Breast epithelium (tissue), 4 donors: Measurements from ENCODE around the gene NPSR1. TPM values are rescaled to one million over a fixed set of nuclear protein-coding genes. Genes with fewer than 3 reads are reported as not detected.
A peak's percentile ranks its signal among the peaks of the same experiment; 100 is the strongest.

Experiments
- DNase-seq, 2 donors: peaks; one replicate each; pipeline ENCODE4 v3.0.0-alpha.2; 2019; ENCODE audit warnings: low spot score in 2 of 2
- H3K27ac ChIP-seq, 2 donors: fragments of 200-600 bp; sonication (generic) in 1 of 2; one replicate each; pipeline ENCODE4 v1.5.1; 2016 to 2019; ENCODE audit warnings: mild to moderate bottlenecking in 1 of 2
- H3K27me3 ChIP-seq, 2 donors: fragments of 200-600 bp; sonication (generic) in 1 of 2; one replicate each; pipeline versions ENCODE4 v1.5.1 to v1.6.0; 2017 to 2019; ENCODE audit warnings: control low read depth in 1 of 2, mild to moderate bottlenecking in 1 of 2
- H3K36me3 ChIP-seq: fragments of 200-600 bp; one replicate; pipeline ENCODE4 v1.5.1; 2019
- H3K4me1 ChIP-seq, 2 donors: fragments of 200-600 bp; sonication (generic); one replicate each; pipeline ENCODE4 v1.5.1; 2016 to 2019; ENCODE audit warnings: control low read depth in 1 of 2
- H3K4me3 ChIP-seq, 3 donors: fragments of 200-600 bp; sonication (generic); 1 replicate in 2 of 3; 2 replicates in 1 of 3; pipeline ENCODE4 v1.5.1; 2016 to 2019; ENCODE audit warnings: mild to moderate bottlenecking in 3 of 3, moderate library complexity in 2 of 3
- H3K9me3 ChIP-seq, 2 donors: fragments of 200-600 bp; sonication (generic) in 1 of 2; one replicate each; pipeline ENCODE4 v1.5.1; 2016 to 2019; ENCODE audit warnings: control low read depth in 1 of 2
- POLR2A ChIP-seq: fragments of 450-650 bp; IDR thresholded peaks from one replicate; pipeline ENCODE4 v1.6.1; 2016; ENCODE audit warnings: antibody characterized with exemption, mild to moderate bottlenecking, moderate library complexity
- POLR2AphosphoS5 ChIP-seq, 3 donors: sonication (generic); formaldehyde crosslinking; IDR thresholded peaks; one replicate each; pipeline ENCODE4 v1.6.1; 2017; ENCODE audit warnings: antibody characterized with exemption in 3 of 3
- intact Hi-C: fragments of 100-400 bp; cut with DNase I; formaldehyde crosslinking; loops from one replicate; pipeline ENCODE4 v1.15.1; 2023; ENCODE audit warnings: low total_unique reads
- total RNA-seq, 3 donors: library from RNA; depleted of rRNA; stranded (reverse); fragments of >200 nt; gene quantifications; one replicate each; pipeline ENCODE4 v1.1.0, GENCODE V29; 2016
- TF ChIP-seq, protein P1 (sequence below), 3 donors: fragments of 450-650 bp; IDR thresholded peaks; one replicate each; pipeline ENCODE4 v1.5.1; 2016 to 2017; ENCODE audit warnings: antibody characterized with exemption in 3 of 3, mild to moderate bottlenecking in 3 of 3, moderate library complexity in 3 of 3

Gene NPSR1
- total RNA-seq, 3 donors from 2014 or later, result not detected

DNA sequence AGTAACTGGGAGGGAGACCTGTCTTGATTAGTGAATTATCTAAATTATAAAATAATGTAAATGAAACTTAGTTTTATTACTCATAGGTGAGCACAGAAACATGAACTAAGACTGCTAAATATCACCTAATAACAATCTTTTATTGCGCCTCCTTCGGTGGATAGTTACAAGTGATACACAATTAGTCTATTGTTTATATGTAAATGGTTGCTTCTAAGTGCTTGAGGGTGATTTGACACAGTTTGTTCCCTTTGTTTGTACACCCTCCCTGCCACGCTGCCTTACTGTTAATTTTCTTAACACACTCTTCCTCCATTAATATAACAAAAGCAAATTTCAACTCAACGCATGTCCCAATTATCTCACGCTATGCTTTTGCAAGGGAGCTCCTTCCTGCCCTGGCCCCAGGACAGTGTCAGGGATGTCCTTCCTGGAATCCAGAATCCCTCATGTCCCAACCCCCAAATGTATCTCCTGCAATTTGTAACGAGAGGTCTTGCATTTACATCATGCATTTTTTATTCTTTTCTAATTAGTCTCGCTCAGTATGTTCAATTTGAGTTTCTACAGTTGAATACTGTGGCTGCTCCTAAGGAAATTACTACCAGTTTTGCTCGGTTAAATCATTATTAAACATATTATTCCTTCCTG lies 4.2 kb downstream of the NPSR1 start:
- Histone ChIP-seq H3K27me3 (no peaks in the 10 kb centered on the region), H3K4me3 (no peak overlapping the region), H3K27ac (no peak overlapping the region), H3K9me3 (no peaks in the 10 kb centered on the region), H3K36me3 (no peaks in the 10 kb centered on the region), H3K4me1 (no peaks in the 10 kb centered on the region)
- TF ChIP-seq POLR2AphosphoS5 (IDR thresholded peaks at IDR 0.05) (no peak), POLR2A (no peak)
- TF ChIP-seq, protein P1, sequence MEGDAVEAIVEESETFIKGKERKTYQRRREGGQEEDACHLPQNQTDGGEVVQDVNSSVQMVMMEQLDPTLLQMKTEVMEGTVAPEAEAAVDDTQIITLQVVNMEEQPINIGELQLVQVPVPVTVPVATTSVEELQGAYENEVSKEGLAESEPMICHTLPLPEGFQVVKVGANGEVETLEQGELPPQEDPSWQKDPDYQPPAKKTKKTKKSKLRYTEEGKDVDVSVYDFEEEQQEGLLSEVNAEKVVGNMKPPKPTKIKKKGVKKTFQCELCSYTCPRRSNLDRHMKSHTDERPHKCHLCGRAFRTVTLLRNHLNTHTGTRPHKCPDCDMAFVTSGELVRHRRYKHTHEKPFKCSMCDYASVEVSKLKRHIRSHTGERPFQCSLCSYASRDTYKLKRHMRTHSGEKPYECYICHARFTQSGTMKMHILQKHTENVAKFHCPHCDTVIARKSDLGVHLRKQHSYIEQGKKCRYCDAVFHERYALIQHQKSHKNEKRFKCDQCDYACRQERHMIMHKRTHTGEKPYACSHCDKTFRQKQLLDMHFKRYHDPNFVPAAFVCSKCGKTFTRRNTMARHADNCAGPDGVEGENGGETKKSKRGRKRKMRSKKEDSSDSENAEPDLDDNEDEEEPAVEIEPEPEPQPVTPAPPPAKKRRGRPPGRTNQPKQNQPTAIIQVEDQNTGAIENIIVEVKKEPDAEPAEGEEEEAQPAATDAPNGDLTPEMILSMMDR (IDR thresholded peaks at IDR 0.05), result no peak
- intact Hi-C loops, result no loop called here
- no peak for DNase-seq

DNA sequence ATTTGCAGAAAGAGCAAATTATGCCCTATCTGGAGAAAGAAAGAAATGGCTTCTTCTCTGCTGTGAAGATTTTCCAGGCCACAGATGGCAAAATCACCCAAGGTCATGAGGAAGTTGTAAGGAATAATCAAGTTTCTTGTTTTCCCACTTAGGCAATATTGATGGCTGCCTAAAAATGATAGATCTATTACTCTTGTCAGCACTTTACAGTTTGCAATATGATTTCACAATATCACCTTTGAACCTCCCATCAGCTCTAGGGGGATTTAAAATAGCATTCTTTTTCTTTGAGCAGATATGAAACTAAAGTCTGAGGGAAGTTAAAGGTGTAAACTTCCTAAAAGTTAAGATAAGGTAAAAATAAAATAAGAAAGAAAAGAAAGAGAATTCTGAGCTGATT lies 6.7 kb downstream of the NPSR1 start:
- no peak overlapping the region for H3K27ac ChIP-seq
- H3K27me3 ChIP-seq, result no peaks in the 10 kb centered on the region
- no peaks in the 10 kb centered on the region for H3K9me3 ChIP-seq
- H3K36me3 ChIP-seq, result no peaks in the 10 kb centered on the region
- no peak for DNase-seq
- H3K4me1 ChIP-seq, result no peaks in the 10 kb centered on the region
- intact Hi-C loops, result no loop called here
- TF ChIP-seq, protein P1 (IDR thresholded peaks at IDR 0.05), result no peak
- TF ChIP-seq POLR2AphosphoS5 (IDR thresholded peaks at IDR 0.05) (no peak), POLR2A (no peak)
- no peak overlapping the region for H3K4me3 ChIP-seq

DNA sequence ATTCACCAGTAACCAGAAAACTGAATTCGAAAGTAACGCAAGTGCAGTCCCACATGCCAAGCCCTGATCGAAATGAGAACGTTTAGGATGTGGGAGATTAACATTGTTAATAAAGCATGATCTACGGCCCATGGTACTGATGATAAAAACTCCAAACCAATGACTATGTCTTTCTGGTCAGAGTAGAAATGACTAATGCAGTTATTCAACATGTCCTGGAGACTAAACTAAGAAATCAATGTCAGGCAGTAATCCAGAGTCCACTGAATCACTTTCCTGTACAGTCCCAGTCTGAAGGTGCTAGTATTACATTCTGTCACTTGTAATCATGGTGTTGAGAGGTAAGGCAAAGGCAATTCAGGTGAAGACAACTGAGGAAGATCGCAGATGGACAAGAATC lies 14.4 kb downstream of the NPSR1 start:
- intact Hi-C loops, result no loop called here
- TF ChIP-seq POLR2A (no peak), POLR2AphosphoS5 (IDR thresholded peaks at IDR 0.05) (no peak)
- TF ChIP-seq, protein P1 (IDR thresholded peaks at IDR 0.05), result no peak
- H3K36me3 ChIP-seq, result no peaks in the 10 kb centered on the region
- H3K9me3 ChIP-seq, result no peaks in the 10 kb centered on the region
- H3K27me3 ChIP-seq, result no peaks in the 10 kb centered on the region
- no peak overlapping the region for H3K27ac ChIP-seq
- H3K4me1 ChIP-seq, result no peaks in the 10 kb centered on the region
- no peak overlapping the region for H3K4me3 ChIP-seq
- DNase-seq, result no peak

DNA sequence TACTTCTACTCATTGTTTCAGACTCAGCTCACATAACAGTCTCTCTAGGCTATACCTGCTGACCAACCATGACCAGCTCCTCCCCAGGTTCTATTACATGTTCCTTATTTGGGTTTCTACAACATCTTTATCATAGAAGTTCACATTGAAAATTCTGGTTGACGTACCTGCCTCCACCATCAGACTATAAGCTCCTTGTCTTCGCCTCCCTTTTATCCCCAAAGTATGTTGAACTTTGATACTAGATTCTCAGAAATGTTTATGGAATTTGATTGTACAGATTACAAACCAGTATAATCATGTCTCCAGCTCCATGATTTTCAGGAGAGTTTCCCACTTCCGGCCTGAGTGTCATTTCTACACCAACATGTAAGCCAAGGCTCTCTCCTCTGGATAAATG lies 15.0 kb downstream of the NPSR1 start:
- Histone ChIP-seq H3K9me3 (no peaks in the 10 kb centered on the region), H3K36me3 (no peaks in the 10 kb centered on the region), H3K27ac (no peak overlapping the region), H3K4me1 (no peaks in the 10 kb centered on the region), H3K4me3 (no peak overlapping the region), H3K27me3 (no peaks in the 10 kb centered on the region)
- TF ChIP-seq POLR2A, result no peak
- TF ChIP-seq, protein P1 (IDR thresholded peaks at IDR 0.05), result no peak
- no peak for TF ChIP-seq POLR2AphosphoS5 (IDR thresholded peaks at IDR 0.05)
- no peak for DNase-seq
- intact Hi-C loops, result no loop called here

DNA sequence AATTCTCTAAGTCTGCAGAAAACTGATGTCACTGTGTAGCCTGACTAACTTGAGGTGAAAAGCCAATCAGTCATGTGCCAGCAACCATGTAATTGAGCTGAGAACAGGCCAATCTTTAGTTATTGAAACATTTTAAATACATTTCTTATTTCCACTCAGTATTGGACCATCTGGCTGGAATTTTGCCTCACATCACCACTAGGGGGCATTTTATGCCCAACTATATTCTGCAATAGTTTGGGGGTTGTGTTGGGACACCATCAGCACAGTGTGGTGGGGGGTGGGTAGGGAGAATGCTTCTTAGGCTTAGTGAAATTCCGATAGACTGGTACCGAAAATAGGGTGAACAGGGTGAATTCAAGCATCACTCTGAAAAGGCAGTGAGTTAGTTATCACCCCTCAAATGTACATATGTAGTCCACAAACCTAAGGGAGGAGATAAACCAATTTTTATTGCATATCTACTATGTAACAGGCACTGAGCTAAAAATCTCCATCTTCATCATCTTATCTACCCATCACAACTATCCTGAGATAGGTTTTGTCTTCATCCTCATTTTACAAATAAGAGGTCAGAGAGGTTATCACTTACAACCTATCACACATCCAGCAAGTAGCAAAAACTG lies 17.8 kb downstream of the NPSR1 start:
- no peaks in the 10 kb centered on the region for H3K4me1 ChIP-seq
- TF ChIP-seq, protein P1 (IDR thresholded peaks at IDR 0.05), result peak in 1 of 3 donors; percentile 21
- no peak for TF ChIP-seq POLR2AphosphoS5 (IDR thresholded peaks at IDR 0.05)
- H3K9me3 ChIP-seq, result no peaks in the 10 kb centered on the region
- no peak overlapping the region for H3K4me3 ChIP-seq
- no peaks in the 10 kb centered on the region for H3K27me3 ChIP-seq
- intact Hi-C loops, result no loop called here
- no peaks in the 10 kb centered on the region for H3K36me3 ChIP-seq
- no peak for DNase-seq
- H3K27ac ChIP-seq, result no peak overlapping the region
